MCF 10A (cell line): ENCODE results near the gene MAN2A1. TPM values are rescaled to one million over a fixed set of nuclear protein-coding genes. Genes with fewer than 3 reads are reported as not detected.

Experiments
- BruUV-seq: library from RNA; stranded (reverse); fragments of 400-500 nt; replicated peaks from 2 replicates; lab custom pipeline; 2021; lab: Mats Ljungman, UMichigan
- CTCF ChIA-PET: fragments of 300-600 bp; sonication (Branson Sonifier 250); formaldehyde crosslinking; extraction: SDS; loops from one replicate; lab custom pipeline; 2021; ENCODE audit warnings: antibody characterized with exemption, inconsistent platforms; lab: Yijun Ruan, JAX
- POLR2A ChIA-PET: fragments of 300-600, 350-650 bp; sonication (Branson Sonifier 250); formaldehyde crosslinking; extraction: SDS; loops from one replicate; lab custom pipeline; 2020; ENCODE audit warnings: antibody characterized with exemption, inconsistent platforms; lab: Yijun Ruan, JAX
- DNase-seq: peaks from one replicate; pipeline ENCODE4 v3.0.0-alpha.2; 2018; ENCODE audit not compliant: unreplicated experiment
- H3K27ac Mint-ChIP-seq: one replicate; pipeline ENCODE4 v1.8.0; 2022; ENCODE audit warnings: mild to moderate bottlenecking, low read depth, mixed read lengths; ENCODE audit not compliant: unreplicated experiment
- H3K27me3 Mint-ChIP-seq: one replicate; pipeline ENCODE4 v1.8.0; 2022; ENCODE audit warnings: mixed read lengths; ENCODE audit not compliant: insufficient read depth, unreplicated experiment
- H3K36me3 Mint-ChIP-seq: one replicate; pipeline ENCODE4 v1.8.0; 2022; ENCODE audit warnings: mild to moderate bottlenecking, moderate library complexity, mixed read lengths; ENCODE audit not compliant: insufficient read depth, unreplicated experiment
- H3K4me1 Mint-ChIP-seq: one replicate; pipeline ENCODE4 v1.8.0; 2022; ENCODE audit warnings: mixed read lengths; ENCODE audit not compliant: insufficient read depth, unreplicated experiment
- H3K4me3 Mint-ChIP-seq: one replicate; pipeline ENCODE4 v1.8.0; 2022; ENCODE audit warnings: mild to moderate bottlenecking, moderate library complexity, mixed read lengths; ENCODE audit not compliant: unreplicated experiment
- H3K9me3 Mint-ChIP-seq: one replicate; pipeline ENCODE4 v1.8.0; 2022; ENCODE audit warnings: mixed read lengths; ENCODE audit not compliant: unreplicated experiment
- CTCF ChIP-seq: fragments of 200-600 bp; IDR thresholded peaks from one replicate; pipeline ENCODE4 v1.8.0; 2022; ENCODE audit warnings: antibody characterized with exemption, mild to moderate bottlenecking; ENCODE audit not compliant: unreplicated experiment
- intact Hi-C: fragments of 100-400 bp; cut with micrococcal nuclease; formaldehyde crosslinking; loops from 2 replicates; pipeline ENCODE4 v1.14.1; 2022
- total RNA-seq: library from RNA; stranded (reverse); gene quantifications from 2 replicates; pipeline ENCODE4 v1.2.3, GENCODE V29; 2022

MAN2A1 gene
- total RNA-seq, 1 experiment from 2014 or later = 44.1 TPM

GRCh38 chr5:109898269-109899162 lies 208.8 kb downstream of the MAN2A1 start:
- H3K4me3 Mint-ChIP-seq = no peak overlapping the region
- CTCF ChIA-PET = interaction anchor here (0.6 kb wide), 1 partner anchor 1077 kb away, joined by 3 read pairs; no protein-coding TSS in a partner anchor
- no peaks in the 10 kb centered on the region for H3K27me3 Mint-ChIP-seq
- no peaks in the 10 kb centered on the region for H3K36me3 Mint-ChIP-seq
- POLR2A ChIA-PET = interaction anchor here (0.7 kb wide), 1 partner anchor 70 kb away, joined by 4 read pairs; no protein-coding TSS in a partner anchor
- intact Hi-C loops = no loop called here
- H3K27ac Mint-ChIP-seq = no peak overlapping the region
- H3K9me3 Mint-ChIP-seq = no peaks in the 10 kb centered on the region
- no peak for TF ChIP-seq CTCF
- DNase-seq = no peak
- H3K4me1 Mint-ChIP-seq = no peaks in the 10 kb centered on the region
- BruUV-seq = no TSS peak

DNA sequence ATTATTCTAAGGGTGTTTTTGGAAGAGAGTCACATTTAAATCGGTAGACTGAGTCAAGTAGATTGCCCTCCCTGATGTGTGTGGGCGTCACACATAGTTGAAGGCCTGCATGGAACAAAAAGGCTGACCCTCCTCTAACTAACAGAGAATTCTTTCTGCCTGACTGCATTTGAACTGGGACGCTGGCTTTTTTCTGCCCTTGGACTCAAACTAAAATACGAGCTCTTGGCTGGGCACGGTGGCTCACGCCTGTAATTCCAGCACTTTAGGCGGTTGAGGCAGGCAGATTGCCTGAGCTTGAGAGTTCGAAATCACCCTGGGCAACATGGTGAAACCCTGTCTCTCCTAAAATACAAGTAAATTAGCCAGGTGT lies 209.4 kb downstream of the MAN2A1 start:
- H3K4me1 Mint-ChIP-seq = no peaks in the 10 kb centered on the region
- BruUV-seq = no TSS peak
- no peaks in the 10 kb centered on the region for H3K9me3 Mint-ChIP-seq
- H3K4me3 Mint-ChIP-seq = no peak overlapping the region
- no peak for TF ChIP-seq CTCF
- intact Hi-C loops = no loop called here
- ChIA-PET CTCF (no interaction called here), POLR2A (interaction anchor here (0.7 kb wide), 1 partner anchor 70 kb away, joined by 4 read pairs; no protein-coding TSS in a partner anchor)
- H3K27me3 Mint-ChIP-seq = no peaks in the 10 kb centered on the region
- no peak for DNase-seq
- no peak overlapping the region for H3K27ac Mint-ChIP-seq
- H3K36me3 Mint-ChIP-seq = no peaks in the 10 kb centered on the region

- Mint-ChIP-seq H3K9me3 (no peaks in the 10 kb centered on the region), H3K4me1 (no peaks in the 10 kb centered on the region), H3K27me3 (no peaks in the 10 kb centered on the region), H3K36me3 (no peaks in the 10 kb centered on the region), H3K4me3 (no peak overlapping the region), H3K27ac (no peak overlapping the region)
- POLR2A ChIA-PET = no interaction called here
- intact Hi-C loops = no loop called here
- BruUV-seq = no TSS peak
- DNase-seq = no peak
- no peak for TF ChIP-seq CTCF
- CTCF ChIA-PET = no interaction called here
Measured at GRCh38 chr5:109900461-109900860, 210.7 kb downstream of the MAN2A1 start.

- H3K9me3 Mint-ChIP-seq = no peaks in the 10 kb centered on the region
- no peak overlapping the region for H3K27ac Mint-ChIP-seq
- TF ChIP-seq CTCF = no peak
- no TSS peak for BruUV-seq
- intact Hi-C loops = no loop called here
- H3K27me3 Mint-ChIP-seq = no peaks in the 10 kb centered on the region
- ChIA-PET CTCF (interaction anchor here (0.6 kb wide), 1 partner anchor 132 kb away, joined by 3 read pairs; no protein-coding TSS in a partner anchor), POLR2A (no interaction called here)
- no peak overlapping the region for H3K4me3 Mint-ChIP-seq
- H3K4me1 Mint-ChIP-seq = no peaks in the 10 kb centered on the region
- DNase-seq = no peak
- no peaks in the 10 kb centered on the region for H3K36me3 Mint-ChIP-seq
Measured at GRCh38 chr5:109900911-109901627, 211.3 kb downstream of the MAN2A1 start.
